PC-3 (cell line): ENCODE data around the gene KCNS3.

Experiments used
- EZH2 ChIP-seq: fragments of 300-600 bp; sonication (generic); IDR thresholded peaks from one replicate; pipeline ENCODE4 v1.6.1; 2017; ENCODE audit warnings: antibody characterized with exemption, mild to moderate bottlenecking, low read length; ENCODE audit not compliant: unreplicated experiment
- TF ChIP-seq, protein P1 (sequence below): fragments of 300-600 bp; sonication (generic); conservative IDR thresholded peaks from 2 replicates; pipeline ENCODE4 v1.5.1; 2017; ENCODE audit warnings: antibody characterized with exemption, low read depth, mild to moderate bottlenecking, low read length

DNA sequence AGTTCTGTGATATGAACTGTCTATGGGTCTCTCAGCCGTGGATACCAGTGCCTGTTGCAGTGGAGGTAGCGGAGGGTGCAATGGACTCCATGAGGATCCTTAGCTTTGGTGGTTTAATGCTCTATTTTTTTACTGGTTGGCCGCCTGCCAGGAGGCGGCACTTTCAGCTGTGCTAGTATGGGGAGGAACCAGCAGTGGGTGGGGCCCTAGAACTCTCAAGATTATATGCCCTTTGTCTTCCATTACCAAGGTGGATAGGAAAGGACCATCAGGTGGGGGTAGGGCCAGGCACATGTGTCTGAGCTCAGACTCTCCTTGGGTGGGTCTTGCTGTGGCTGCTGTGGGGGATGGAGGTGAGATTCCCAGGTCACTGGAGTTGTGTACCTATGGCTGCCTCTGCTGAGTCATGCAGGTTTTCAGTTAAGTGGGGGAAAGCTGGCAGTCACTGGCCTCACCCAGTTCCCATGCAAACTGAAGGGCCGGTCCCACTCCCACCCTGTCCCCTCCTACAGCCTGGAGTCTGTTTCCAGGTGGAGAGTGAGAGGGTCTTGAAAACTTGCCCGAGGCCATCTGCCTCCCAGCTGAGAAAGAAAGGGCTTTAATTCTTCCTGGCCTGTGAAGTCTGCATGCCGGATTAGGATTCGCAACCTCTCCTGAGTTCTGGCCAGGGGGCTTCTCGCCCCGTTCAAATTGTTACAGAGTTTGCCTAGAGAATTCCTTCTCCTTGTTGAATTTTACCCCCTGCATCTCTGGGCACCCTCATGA is 14.5 kb downstream of the KCNS3 start:
- TF ChIP-seq, protein P1, sequence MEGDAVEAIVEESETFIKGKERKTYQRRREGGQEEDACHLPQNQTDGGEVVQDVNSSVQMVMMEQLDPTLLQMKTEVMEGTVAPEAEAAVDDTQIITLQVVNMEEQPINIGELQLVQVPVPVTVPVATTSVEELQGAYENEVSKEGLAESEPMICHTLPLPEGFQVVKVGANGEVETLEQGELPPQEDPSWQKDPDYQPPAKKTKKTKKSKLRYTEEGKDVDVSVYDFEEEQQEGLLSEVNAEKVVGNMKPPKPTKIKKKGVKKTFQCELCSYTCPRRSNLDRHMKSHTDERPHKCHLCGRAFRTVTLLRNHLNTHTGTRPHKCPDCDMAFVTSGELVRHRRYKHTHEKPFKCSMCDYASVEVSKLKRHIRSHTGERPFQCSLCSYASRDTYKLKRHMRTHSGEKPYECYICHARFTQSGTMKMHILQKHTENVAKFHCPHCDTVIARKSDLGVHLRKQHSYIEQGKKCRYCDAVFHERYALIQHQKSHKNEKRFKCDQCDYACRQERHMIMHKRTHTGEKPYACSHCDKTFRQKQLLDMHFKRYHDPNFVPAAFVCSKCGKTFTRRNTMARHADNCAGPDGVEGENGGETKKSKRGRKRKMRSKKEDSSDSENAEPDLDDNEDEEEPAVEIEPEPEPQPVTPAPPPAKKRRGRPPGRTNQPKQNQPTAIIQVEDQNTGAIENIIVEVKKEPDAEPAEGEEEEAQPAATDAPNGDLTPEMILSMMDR = no peak
- TF ChIP-seq EZH2 = no peak
